22Rv1 (cell line): Measurements from ENCODE around the gene IPO13.

Experiments used
- H3K27ac ChIP-seq: fragments of 450-650 bp; 2 replicates; pipeline ENCODE4 v1.5.1; 2017
- ZFX ChIP-seq: fragments of 450-650 bp; IDR thresholded peaks from 2 replicates; pipeline ENCODE4 v1.6.1; 2017; ENCODE audit warnings: antibody characterized with exemption, borderline replicate concordance
- TF ChIP-seq, protein P1 (sequence below): fragments of 450-650 bp; IDR thresholded peaks from 2 replicates; pipeline ENCODE4 v1.5.1; 2017; ENCODE audit warnings: mild to moderate bottlenecking

IPO13 gene

DNA sequence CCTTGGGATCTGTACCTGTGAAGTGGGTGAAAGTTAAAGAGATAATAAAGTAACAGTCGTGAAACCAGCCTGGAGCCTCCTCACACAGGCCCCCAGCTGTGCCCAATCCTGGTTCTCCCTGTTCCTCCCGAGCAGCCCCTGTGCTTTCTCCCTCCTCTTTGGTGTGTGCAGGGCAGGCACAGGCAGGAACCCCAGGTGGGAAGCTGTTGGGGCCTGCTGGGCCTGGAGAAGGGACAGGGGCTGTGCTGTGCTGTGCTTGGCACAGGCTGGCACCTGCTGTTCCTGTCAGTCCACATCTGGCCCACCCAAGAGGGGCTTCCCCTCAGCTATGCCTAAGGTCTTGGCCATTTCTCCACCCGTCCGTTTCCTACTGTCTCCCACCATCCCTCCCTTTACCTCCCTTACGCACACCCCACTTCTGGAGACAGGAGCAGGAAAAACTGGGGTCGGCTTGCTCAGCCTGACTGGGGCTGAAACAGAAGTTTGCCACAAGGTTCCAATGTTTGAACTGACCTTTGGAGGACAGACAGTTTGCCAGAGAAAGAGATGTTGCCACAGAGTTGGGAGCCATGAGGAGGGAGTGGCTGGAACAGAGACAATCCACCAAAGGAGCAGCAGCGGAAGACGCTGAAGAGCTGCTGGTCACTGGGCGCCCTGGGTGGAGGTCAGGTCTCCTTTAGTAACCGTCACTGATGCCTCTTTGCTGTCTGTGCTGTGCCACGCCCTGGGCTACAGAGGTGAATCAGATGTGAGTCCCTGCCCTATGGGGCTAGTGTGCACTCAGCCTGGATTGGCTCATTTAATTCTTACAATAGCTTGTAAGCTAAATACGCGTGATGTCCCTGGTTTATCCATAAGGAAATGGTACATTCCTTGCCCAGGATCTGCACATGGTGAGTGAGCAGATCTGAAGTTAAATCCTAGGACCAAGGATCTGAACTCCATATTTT lies 31.9 kb upstream of the IPO13 start:
- TF ChIP-seq, protein P1, sequence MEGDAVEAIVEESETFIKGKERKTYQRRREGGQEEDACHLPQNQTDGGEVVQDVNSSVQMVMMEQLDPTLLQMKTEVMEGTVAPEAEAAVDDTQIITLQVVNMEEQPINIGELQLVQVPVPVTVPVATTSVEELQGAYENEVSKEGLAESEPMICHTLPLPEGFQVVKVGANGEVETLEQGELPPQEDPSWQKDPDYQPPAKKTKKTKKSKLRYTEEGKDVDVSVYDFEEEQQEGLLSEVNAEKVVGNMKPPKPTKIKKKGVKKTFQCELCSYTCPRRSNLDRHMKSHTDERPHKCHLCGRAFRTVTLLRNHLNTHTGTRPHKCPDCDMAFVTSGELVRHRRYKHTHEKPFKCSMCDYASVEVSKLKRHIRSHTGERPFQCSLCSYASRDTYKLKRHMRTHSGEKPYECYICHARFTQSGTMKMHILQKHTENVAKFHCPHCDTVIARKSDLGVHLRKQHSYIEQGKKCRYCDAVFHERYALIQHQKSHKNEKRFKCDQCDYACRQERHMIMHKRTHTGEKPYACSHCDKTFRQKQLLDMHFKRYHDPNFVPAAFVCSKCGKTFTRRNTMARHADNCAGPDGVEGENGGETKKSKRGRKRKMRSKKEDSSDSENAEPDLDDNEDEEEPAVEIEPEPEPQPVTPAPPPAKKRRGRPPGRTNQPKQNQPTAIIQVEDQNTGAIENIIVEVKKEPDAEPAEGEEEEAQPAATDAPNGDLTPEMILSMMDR = no peak
- no peak for TF ChIP-seq ZFX
- H3K27ac ChIP-seq = no peak overlapping the region

DNA sequence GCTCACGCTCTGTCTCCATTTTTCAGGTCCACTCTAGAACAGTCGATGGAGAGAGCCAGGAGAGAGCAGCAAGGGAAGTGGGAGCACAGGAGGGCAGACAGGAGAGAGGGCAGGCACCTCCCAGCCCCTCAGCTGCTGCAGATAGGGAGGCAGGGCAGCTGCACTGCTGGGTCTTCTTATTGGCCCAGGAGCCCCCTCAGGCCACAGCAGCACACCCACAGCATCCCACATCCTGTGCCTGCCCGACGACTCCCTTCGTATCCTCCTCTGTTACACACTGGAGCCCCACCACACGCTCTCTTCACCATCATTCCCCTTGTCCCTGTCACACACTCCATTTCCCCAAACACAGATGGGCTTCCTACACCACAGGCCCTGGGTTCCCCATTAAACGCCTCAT lies 26.8 kb upstream of the IPO13 start:
- TF ChIP-seq, protein P1 = no peak
- TF ChIP-seq ZFX = no peak
- H3K27ac ChIP-seq = no peak overlapping the region

DNA sequence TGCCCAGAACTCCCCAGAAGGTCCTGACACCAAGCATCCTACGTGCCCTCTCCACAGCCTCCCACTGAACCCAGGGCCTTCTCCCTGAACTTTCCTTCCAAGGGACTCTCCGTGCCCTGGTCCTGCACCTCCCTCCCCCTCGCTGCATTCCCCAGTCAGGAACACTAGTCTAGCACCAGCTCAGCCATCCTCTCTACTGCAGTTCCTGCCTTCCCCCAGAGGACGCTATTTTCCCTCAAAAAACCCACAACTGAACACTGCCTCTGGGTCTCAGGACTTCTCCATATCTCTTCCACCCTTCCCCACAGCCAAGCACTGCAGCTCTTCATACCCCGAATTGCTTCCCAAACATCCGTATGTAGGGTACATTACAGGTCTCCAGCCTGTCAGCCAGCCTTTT lies 25.7 kb upstream of the IPO13 start:
- TF ChIP-seq, protein P1 = no peak
- TF ChIP-seq ZFX = no peak
- H3K27ac ChIP-seq = no peak overlapping the region

DNA sequence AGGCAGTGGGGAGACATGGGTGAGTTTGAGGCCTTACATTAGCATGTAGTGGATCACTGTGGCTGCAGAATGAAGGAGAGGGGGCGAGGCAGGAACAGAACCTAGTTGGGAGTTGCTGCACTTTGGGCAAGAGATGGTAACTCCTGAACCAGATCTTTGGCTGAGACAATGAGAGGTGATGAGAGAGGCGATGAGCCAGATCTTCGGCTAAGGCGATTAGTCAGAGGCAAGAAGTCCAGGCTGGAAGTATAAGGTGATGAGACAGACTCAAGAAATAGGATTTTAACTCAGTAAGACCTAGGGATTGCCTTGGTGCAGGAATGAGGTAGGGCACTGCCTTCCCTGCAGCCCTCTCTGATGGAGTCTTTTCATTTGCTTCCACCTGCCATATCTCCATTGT lies 22.2 kb upstream of the IPO13 start:
- H3K27ac ChIP-seq = no peak overlapping the region
- TF ChIP-seq ZFX = no peak
- TF ChIP-seq, protein P1 = no peak

DNA sequence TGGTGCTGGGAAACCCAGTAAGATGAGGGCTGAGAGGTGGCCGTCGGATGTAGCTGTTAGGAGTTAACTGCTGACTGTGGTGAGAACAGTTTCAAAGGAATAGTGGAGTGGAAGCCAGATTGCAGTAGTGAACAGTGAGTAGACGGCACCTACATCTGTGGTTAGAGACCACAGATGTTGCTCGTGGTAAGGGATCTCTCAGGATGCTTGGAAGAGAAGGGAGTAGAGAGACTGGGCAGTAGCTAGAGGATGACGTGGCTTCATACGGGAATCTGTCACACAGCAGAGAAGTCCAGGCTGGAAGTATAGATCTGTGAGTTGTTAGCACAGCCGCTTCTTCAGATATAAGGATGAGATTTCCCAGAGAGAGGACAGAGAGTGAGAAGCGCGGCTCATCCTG lies 20.9 kb upstream of the IPO13 start:
- H3K27ac ChIP-seq = no peak overlapping the region
- TF ChIP-seq, protein P1 = no peak
- TF ChIP-seq ZFX = no peak

DNA sequence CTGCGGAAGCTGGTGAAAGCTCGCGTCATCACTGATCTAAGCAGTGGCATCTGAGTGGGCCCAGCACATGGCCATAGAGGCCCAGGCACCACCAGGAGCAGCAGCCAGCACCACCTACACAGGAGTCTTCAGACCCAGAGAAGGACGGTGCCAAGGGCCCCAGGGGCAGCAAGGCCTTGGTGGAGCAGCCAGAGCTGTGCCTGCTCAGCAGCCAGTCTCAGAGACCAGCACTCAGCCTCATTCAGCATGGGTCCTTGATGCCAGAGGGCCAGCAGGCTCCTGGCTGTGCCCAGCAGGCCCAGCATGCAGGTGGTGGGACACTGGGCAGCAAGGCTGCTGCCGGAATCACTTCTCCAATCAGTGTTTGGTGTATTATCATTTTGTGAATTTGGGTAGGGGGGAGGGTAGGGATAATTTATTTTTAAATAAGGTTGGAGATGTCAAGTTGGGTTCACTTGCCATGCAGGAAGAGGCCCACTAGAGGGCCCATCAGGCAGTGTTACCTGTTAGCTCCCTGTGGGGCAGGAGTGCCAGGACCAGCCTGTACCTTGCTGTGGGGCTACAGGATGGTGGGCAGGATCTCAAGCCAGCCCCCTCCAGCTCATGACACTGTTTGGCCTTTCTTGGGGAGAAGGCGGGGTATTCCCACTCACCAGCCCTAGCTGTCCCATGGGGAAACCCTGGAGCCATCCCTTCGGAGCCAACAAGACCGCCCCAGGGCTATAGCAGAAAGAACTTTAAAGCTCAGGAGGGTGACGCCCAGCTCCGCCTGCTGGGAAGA lies 16.4 kb upstream of the IPO13 start:
- H3K27ac ChIP-seq = no peak overlapping the region
- no peak for TF ChIP-seq ZFX
- TF ChIP-seq, protein P1 = peak; percentile 71

DNA sequence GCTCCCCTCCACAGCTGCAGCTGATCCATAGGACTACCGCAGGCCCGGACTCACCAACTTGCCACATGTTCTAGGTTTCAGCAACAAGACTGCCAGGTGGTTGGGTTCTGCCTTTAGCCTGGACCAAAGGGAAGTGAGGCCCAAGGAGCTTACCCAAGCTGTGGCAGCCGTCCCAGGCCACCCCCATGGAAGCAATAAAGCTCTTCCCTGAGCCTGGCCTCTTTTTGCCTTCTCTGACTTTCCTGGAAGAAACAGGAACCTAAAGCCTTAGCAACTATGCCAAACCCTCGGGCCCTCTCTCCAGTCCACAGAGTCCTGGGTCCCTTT lies 15.8 kb upstream of the IPO13 start:
- TF ChIP-seq, protein P1 = no peak
- TF ChIP-seq ZFX = no peak
- H3K27ac ChIP-seq = no peak overlapping the region
